Measurements from ENCODE around the gene NEUROD2. TPM values are rescaled to one million over a fixed set of nuclear protein-coding genes. Genes with fewer than 3 reads are reported as not detected.
"Not testable (repeated sequence)": the region's sequence is repeated elsewhere in the genome, so short reads cannot be mapped to it uniquely, and the experiment has no call there.

NEUROD2 gene
- total RNA-seq, 2 donors from 2014 or later, result not detected

- Mint-ChIP-seq H3K4me3 (peak overlapping the region; percentile 19 to 68), H3K4me1 (ENCODE audit: low read depth) (peaks cover 36% of the 10 kb centered on the region), H3K27ac (no peak overlapping the region), H3K27me3 (ENCODE audit: low read depth) (peaks cover 94% of the 10 kb centered on the region), H3K9me3 (no peaks in the 10 kb centered on the region), H3K36me3 (ENCODE audit: insufficient read depth in 2 of 2) (no peaks in the 10 kb centered on the region)
- no peak for ATAC-seq (replicated peaks in 1 of 2)
- no peak for DNase-seq
Measured at GRCh38 chr17:39599665-39600231, 8.0 kb downstream of the NEUROD2 start.

GRCh38 chr17:39599004-39599664 lies 8.6 kb downstream of the NEUROD2 start:
- Mint-ChIP-seq H3K27me3 (ENCODE audit: low read depth) (peaks cover 97% of the 10 kb centered on the region), H3K36me3 (ENCODE audit: insufficient read depth in 2 of 2) (no peaks in the 10 kb centered on the region), H3K4me3 (peak overlapping the region; percentile 45 to 57)

GRCh38 chr17:39598630-39599003 lies 9.1 kb downstream of the NEUROD2 start:
- Mint-ChIP-seq H3K4me1 (ENCODE audit: low read depth) (peaks cover 34% of the 10 kb centered on the region), H3K27me3 (ENCODE audit: low read depth) (peaks cover 99% of the 10 kb centered on the region), H3K36me3 (ENCODE audit: insufficient read depth in 2 of 2) (no peaks in the 10 kb centered on the region), H3K27ac (no peak overlapping the region), H3K4me3 (peak overlapping the region; percentile 45 to 57), H3K9me3 (no peaks in the 10 kb centered on the region)
- no peak for DNase-seq
- ATAC-seq (replicated peaks in 1 of 2), result no peak

More at GRCh38 chr17:39599004-39599664, 8.6 kb downstream of the NEUROD2 start:
- ATAC-seq (replicated peaks in 1 of 2) (no peak), DNase-seq (no peak)
- H3K4me1 Mint-ChIP-seq (ENCODE audit: low read depth), result peaks cover 36% of the 10 kb centered on the region
- H3K27ac Mint-ChIP-seq, result no peak overlapping the region
- H3K9me3 Mint-ChIP-seq, result no peaks in the 10 kb centered on the region

- H3K36me3 Mint-ChIP-seq (ENCODE audit: insufficient read depth in 2 of 2), result no peaks in the 10 kb centered on the region
Measured at GRCh38 chr17:39598047-39598481, 9.7 kb downstream of the NEUROD2 start.

GRCh38 chr17:39597372-39598046 lies 10.2 kb downstream of the NEUROD2 start:
- peaks cover 99% of the 10 kb centered on the region for H3K27me3 Mint-ChIP-seq (ENCODE audit: low read depth)
- peak in 1 of 2 donors; percentile 44 for ATAC-seq (replicated peaks in 1 of 2)
- DNase-seq, result no peak
- H3K27ac Mint-ChIP-seq, result no peak overlapping the region
- peaks cover 0 to under 1% of the 10 kb centered on the region in 2 donors for H3K9me3 Mint-ChIP-seq
- no peaks in the 10 kb centered on the region for H3K36me3 Mint-ChIP-seq (ENCODE audit: insufficient read depth in 2 of 2)
- peaks cover 26% of the 10 kb centered on the region for H3K4me1 Mint-ChIP-seq (ENCODE audit: low read depth)
- H3K4me3 Mint-ChIP-seq, result peak overlapping the region in 1 of 2 donors; percentile 23

More at GRCh38 chr17:39598047-39598481, 9.7 kb downstream of the NEUROD2 start:
- Mint-ChIP-seq H3K4me3 (peak overlapping the region; percentile 18 to 57), H3K4me1 (ENCODE audit: low read depth) (peaks cover 28% of the 10 kb centered on the region), H3K9me3 (no peaks in the 10 kb centered on the region), H3K27ac (no peak overlapping the region), H3K27me3 (ENCODE audit: low read depth) (peaks cover 99% of the 10 kb centered on the region)
- ATAC-seq (replicated peaks in 1 of 2), result no peak
- no peak for DNase-seq

- Mint-ChIP-seq H3K4me3 (no peak overlapping the region), H3K27me3 (ENCODE audit: low read depth) (peaks cover 97% of the 10 kb centered on the region), H3K4me1 (ENCODE audit: low read depth) (peaks cover 26% of the 10 kb centered on the region), H3K9me3 (peaks cover 0 to 2% of the 10 kb centered on the region in 2 donors), H3K36me3 (ENCODE audit: insufficient read depth in 2 of 2) (peaks cover 0 to 1% of the 10 kb centered on the region in 2 donors), H3K27ac (no peak overlapping the region)
- no peak for DNase-seq
- ATAC-seq (replicated peaks in 1 of 2), result no peak
Measured at GRCh38 chr17:39596543-39597267, 11.0 kb downstream of the NEUROD2 start.

GRCh38 chr17:39595928-39596510 lies 11.7 kb downstream of the NEUROD2 start:
- Mint-ChIP-seq H3K4me3 (no peak overlapping the region), H3K4me1 (ENCODE audit: low read depth) (peaks cover 21% of the 10 kb centered on the region), H3K27me3 (ENCODE audit: low read depth) (peaks cover 96% of the 10 kb centered on the region), H3K27ac (no peak overlapping the region), H3K9me3 (peaks cover 0 to 2% of the 10 kb centered on the region in 2 donors), H3K36me3 (ENCODE audit: insufficient read depth in 2 of 2) (peaks cover 0 to 1% of the 10 kb centered on the region in 2 donors)
- no peak for DNase-seq
- no peak for ATAC-seq (replicated peaks in 1 of 2)

- Mint-ChIP-seq H3K4me3 (no peak overlapping the region), H3K36me3 (ENCODE audit: insufficient read depth in 2 of 2) (peaks cover 0 to 1% of the 10 kb centered on the region in 2 donors), H3K27me3 (ENCODE audit: low read depth) (peaks cover 89% of the 10 kb centered on the region), H3K4me1 (ENCODE audit: low read depth) (peaks cover 18% of the 10 kb centered on the region), H3K27ac (no peak overlapping the region), H3K9me3 (peaks cover 0 to 2% of the 10 kb centered on the region in 2 donors)
- ATAC-seq (replicated peaks in 1 of 2) (no peak), DNase-seq (no peak)
Measured at GRCh38 chr17:39595294-39595693, 12.4 kb downstream of the NEUROD2 start.

- Mint-ChIP-seq H3K4me3 (no peak overlapping the region), H3K27me3 (ENCODE audit: low read depth) (peaks cover 70% of the 10 kb centered on the region), H3K27ac (no peak overlapping the region), H3K4me1 (ENCODE audit: low read depth) (peaks cover 8% of the 10 kb centered on the region), H3K36me3 (ENCODE audit: insufficient read depth in 2 of 2) (peaks cover 0 to 1% of the 10 kb centered on the region in 2 donors), H3K9me3 (peaks cover 0 to 2% of the 10 kb centered on the region in 2 donors)
- DNase-seq, result no peak
- no peak for ATAC-seq (replicated peaks in 1 of 2)
Measured at GRCh38 chr17:39593371-39593770, 14.3 kb downstream of the NEUROD2 start.

GRCh38 chr17:39591958-39592954 lies 15.5 kb downstream of the NEUROD2 start:
- Mint-ChIP-seq H3K9me3 (peaks cover 0 to 2% of the 10 kb centered on the region in 2 donors), H3K4me3 (no peak overlapping the region), H3K36me3 (ENCODE audit: insufficient read depth in 2 of 2) (peaks cover 0 to 1% of the 10 kb centered on the region in 2 donors), H3K4me1 (ENCODE audit: low read depth) (no peaks in the 10 kb centered on the region), H3K27me3 (ENCODE audit: low read depth) (peaks cover 59% of the 10 kb centered on the region), H3K27ac (no peak overlapping the region)
- no peak for DNase-seq
- ATAC-seq (replicated peaks in 1 of 2), result no peak

- not testable (repeated sequence) for H3K27ac Mint-ChIP-seq; ATAC-seq (replicated peaks in 1 of 2); H3K4me3 Mint-ChIP-seq; H3K9me3 Mint-ChIP-seq; DNase-seq; H3K4me1 Mint-ChIP-seq (ENCODE audit: low read depth); H3K36me3 Mint-ChIP-seq (ENCODE audit: insufficient read depth in 2 of 2)
- H3K27me3 Mint-ChIP-seq (ENCODE audit: low read depth), result peaks cover 38% of the 10 kb centered on the region
Measured at GRCh38 chr17:39590180-39590579, 17.5 kb downstream of the NEUROD2 start.

GRCh38 chr17:39582658-39583057 lies 25.1 kb downstream of the NEUROD2 start:
- Mint-ChIP-seq H3K4me1 (ENCODE audit: low read depth) (no peaks in the 10 kb centered on the region), H3K36me3 (ENCODE audit: insufficient read depth in 2 of 2) (no peaks in the 10 kb centered on the region)

More at GRCh38 chr17:39582658-39583057, 25.1 kb downstream of the NEUROD2 start:
- Mint-ChIP-seq H3K27ac (no peak overlapping the region), H3K27me3 (ENCODE audit: low read depth) (no peaks in the 10 kb centered on the region), H3K4me3 (no peak overlapping the region), H3K9me3 (no peaks in the 10 kb centered on the region)
- DNase-seq, result no peak
- ATAC-seq (replicated peaks in 1 of 2), result no peak
